ENCODE data around the gene C1D. TPM values are rescaled to one million over a fixed set of nuclear protein-coding genes. Genes with fewer than 3 reads are reported as not detected.

C1D gene
- total and polyA plus RNA-seq, 2 donors (not counting 3 experiments of a cell fraction or from before 2014, with no cell fraction given): 11.4 to 14.0 TPM

- H3K9ac ChIP-seq (replicated peaks; ENCODE audit: extremely low read depth, insufficient read depth, low read length): no peak overlapping the region
- H4K20me1 ChIP-seq (replicated peaks; ENCODE audit: control insufficient read depth, extremely low read depth, insufficient read depth, low read length): no peaks in the 10 kb centered on the region
- H3K4me1 ChIP-seq (ENCODE audit: control insufficient read depth, extremely low read depth, insufficient read depth, low read length): no peaks in the 10 kb centered on the region
- H3K9me1 ChIP-seq (replicated peaks; ENCODE audit: control insufficient read depth, extremely low read depth, insufficient read depth, low read length): no peaks in the 10 kb centered on the region
- TF ChIP-seq CTCF (IDR thresholded peaks at IDR 0.05; ENCODE audit: extremely low read depth in 1 of 2, insufficient read depth in 1 of 2, low read depth in 1 of 2, low read length in 2 of 2) (no peak), GATA2 (IDR thresholded peaks at IDR 0.05; ENCODE audit: insufficient read depth, insufficient read length, low read depth, low read length) (no peak), EZH2 (IDR thresholded peaks at IDR 0.05; ENCODE audit: borderline replicate concordance, low read depth, low read length, severe bottlenecking) (no peak), MYC (IDR thresholded peaks at IDR 0.05; ENCODE audit: low read depth, low read length) (no peak), POLR2AphosphoS5 (IDR thresholded peaks at IDR 0.05; ENCODE audit: insufficient read depth, low read depth, low read length) (no peak), JUN (IDR thresholded peaks at IDR 0.05; ENCODE audit: borderline replicate concordance, insufficient read depth, insufficient read length, low read depth) (no peak), POLR2A (IDR thresholded peaks at IDR 0.05; ENCODE audit: low read depth, low read length) (no peak), MAX (IDR thresholded peaks at IDR 0.05; ENCODE audit: insufficient read depth, insufficient read length) (no peak), FOS (IDR thresholded peaks at IDR 0.05; ENCODE audit: borderline replicate concordance, insufficient read depth, low read length) (no peak)
- H3K27ac ChIP-seq (ENCODE audit: insufficient read depth, low read depth, low read length): no peak overlapping the region
- dilution Hi-C loops (cut with MboI; ENCODE audit: extremely low pct_ligation_motif_present, low sequenced_read_pairs): no loop called here
- no peak for DNase-seq (ENCODE audit: low read depth, low spot score)
- H3K9me3 ChIP-seq (replicated peaks; ENCODE audit: control insufficient read depth, insufficient read depth, low read length): no peaks in the 10 kb centered on the region
- intact Hi-C loops (cut with micrococcal nuclease): no loop called here
- no peak overlapping the region for H2AFZ ChIP-seq (ENCODE audit: low read depth, low read length)
- CTCF ChIA-PET: no interaction called here
- no peak for FAIRE-seq
- no TSS peak for BruUV-seq (replicated peaks)
- peaks cover 52% of the 10 kb centered on the region for H3K79me2 ChIP-seq (ENCODE audit: control insufficient read depth, insufficient read depth, low read length)
- H3K4me3 ChIP-seq (replicated peaks in 1 of 3; ENCODE audit: insufficient read depth in 1 of 3, low read depth in 1 of 3, low read length in 3 of 3): no peak overlapping the region
- H3K36me3 ChIP-seq (ENCODE audit: control insufficient read depth in 2 of 2, extremely low read depth in 1 of 2, insufficient read depth in 2 of 2, low read length in 2 of 2): no peaks in the 10 kb centered on the region
- POLR2A ChIA-PET: no interaction called here
- no peak overlapping the region for H3K4me2 ChIP-seq (ENCODE audit: insufficient read depth, low read length)
- no peaks in the 10 kb centered on the region for H3K27me3 ChIP-seq (ENCODE audit: control insufficient read depth in 2 of 2, insufficient read depth in 2 of 2, low read length in 2 of 2)
Measured at GRCh38 chr2:68050353-68050752, 12.5 kb downstream of the C1D start.
